ENCODE data around the gene MEGF11.

GRCh38 chr15:65960586-65960985 lies 293.0 kb downstream of the MEGF11 start:
- TF ChIP-seq PHF8 (IDR thresholded peaks at IDR 0.05; ENCODE audit: borderline replicate concordance, low read depth) (no peak), CTCF (IDR thresholded peaks at IDR 0.05) (no peak), JUNB (IDR thresholded peaks at IDR 0.05) (no peak), HOXB5 (CRISPR knock-in tag; IDR thresholded peaks at IDR 0.05) (no peak), RFX5 (IDR thresholded peaks at IDR 0.05) (no peak)
